ENCODE results near the gene MSL3B. TPM values are rescaled to one million over a fixed set of nuclear protein-coding genes. Genes with fewer than 3 reads are reported as not detected.

Gene MSL3B

GRCh38 chr2:233815861-233816260 lies 52.3 kb downstream of the MSL3B start:
- Mint-ChIP-seq H3K4me1 (ENCODE audit: unreplicated experiment) (peaks cover 11% of the 10 kb centered on the region), H3K4me3 (no peak overlapping the region), H3K27me3 (peaks cover 6% of the 10 kb centered on the region), H3K27ac (no peak overlapping the region), H3K9me3 (no peaks in the 10 kb centered on the region), H3K36me3 (no peaks in the 10 kb centered on the region)
- no peak for DNase-seq (ENCODE audit: extremely low spot score, unreplicated experiment)
- TF ChIP-seq, protein P1, sequence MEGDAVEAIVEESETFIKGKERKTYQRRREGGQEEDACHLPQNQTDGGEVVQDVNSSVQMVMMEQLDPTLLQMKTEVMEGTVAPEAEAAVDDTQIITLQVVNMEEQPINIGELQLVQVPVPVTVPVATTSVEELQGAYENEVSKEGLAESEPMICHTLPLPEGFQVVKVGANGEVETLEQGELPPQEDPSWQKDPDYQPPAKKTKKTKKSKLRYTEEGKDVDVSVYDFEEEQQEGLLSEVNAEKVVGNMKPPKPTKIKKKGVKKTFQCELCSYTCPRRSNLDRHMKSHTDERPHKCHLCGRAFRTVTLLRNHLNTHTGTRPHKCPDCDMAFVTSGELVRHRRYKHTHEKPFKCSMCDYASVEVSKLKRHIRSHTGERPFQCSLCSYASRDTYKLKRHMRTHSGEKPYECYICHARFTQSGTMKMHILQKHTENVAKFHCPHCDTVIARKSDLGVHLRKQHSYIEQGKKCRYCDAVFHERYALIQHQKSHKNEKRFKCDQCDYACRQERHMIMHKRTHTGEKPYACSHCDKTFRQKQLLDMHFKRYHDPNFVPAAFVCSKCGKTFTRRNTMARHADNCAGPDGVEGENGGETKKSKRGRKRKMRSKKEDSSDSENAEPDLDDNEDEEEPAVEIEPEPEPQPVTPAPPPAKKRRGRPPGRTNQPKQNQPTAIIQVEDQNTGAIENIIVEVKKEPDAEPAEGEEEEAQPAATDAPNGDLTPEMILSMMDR (conservative IDR thresholded peaks at IDR 0.05): no peak

Other genes with a start within 250 kb of the MSL3B start
- gene UGT1A10, start 231.9 kb downstream of the MSL3B start, total RNA-seq (ENCODE audit: low replicate concordance): not detected in 2 replicates
- not detected in 2 replicates for gene UGT1A9, start 196.5 kb downstream of the MSL3B start, total RNA-seq (ENCODE audit: low replicate concordance)
- gene UGT1A7, start 186.5 kb downstream of the MSL3B start, total RNA-seq (ENCODE audit: low replicate concordance): 0.19 TPM in 1 of 2 replicates, not detected in the other
- gene UGT1A6, start 175.5 kb downstream of the MSL3B start, total RNA-seq (ENCODE audit: low replicate concordance): 0.52 and 1.9 TPM in 2 replicates
- not detected in 2 replicates for gene UGT1A5, start 155.5 kb downstream of the MSL3B start, total RNA-seq (ENCODE audit: low replicate concordance)
- not detected in 2 replicates for gene UGT1A4, start 149.7 kb downstream of the MSL3B start, total RNA-seq (ENCODE audit: low replicate concordance)
- gene UGT1A3, start 139.3 kb downstream of the MSL3B start, total RNA-seq (ENCODE audit: low replicate concordance): 0.19 TPM in 1 of 2 replicates, not detected in the other
- 0.21 and 0.77 TPM in 2 replicates for gene UGT1A1, start 108.1 kb downstream of the MSL3B start, total RNA-seq (ENCODE audit: low replicate concordance)
- gene MROH2A, start 90.1 kb downstream of the MSL3B start, total RNA-seq (ENCODE audit: low replicate concordance): not detected in 2 replicates
- 16.7 and 42.1 TPM in 2 replicates for gene HJURP, start 13.9 kb downstream of the MSL3B start, total RNA-seq (ENCODE audit: low replicate concordance)
- gene TRPM8, start 49.0 kb upstream of the MSL3B start, total RNA-seq (ENCODE audit: low replicate concordance): 0.60 and 0.62 TPM in 2 replicates
- gene SPP2, start 182.3 kb upstream of the MSL3B start, total RNA-seq (ENCODE audit: low replicate concordance): not detected in 2 replicates

Measured in type B pancreatic cell (in vitro differentiated cells).